Astrocyte of the cerebellum (primary cell): Measurements from ENCODE around the gene TMC3.

ENCODE experiments used
- DNase-seq: peaks from one replicate; pipeline ENCODE4 v3.0.0-alpha.2; 2011; ENCODE audit warnings: low read depth
- H3K4me3 ChIP-seq: 2 replicates; pipeline ENCODE4 v1.5.1; 2011; ENCODE audit warnings: mild to moderate bottlenecking, low read depth, low read length, moderate library complexity
- in situ Hi-C: cut with HindIII; loops from 2 replicates; pipeline ENCODE4 v1.10.0; 2017; ENCODE audit warnings: low sequenced_read_pairs
- TF ChIP-seq, protein P1 (sequence below): IDR thresholded peaks from 2 replicates; pipeline ENCODE4 v1.5.1; 2012; ENCODE audit warnings: low read length, low read depth, moderate library complexity, mild to moderate bottlenecking; ENCODE audit errors: missing control alignments

Gene TMC3

DNA sequence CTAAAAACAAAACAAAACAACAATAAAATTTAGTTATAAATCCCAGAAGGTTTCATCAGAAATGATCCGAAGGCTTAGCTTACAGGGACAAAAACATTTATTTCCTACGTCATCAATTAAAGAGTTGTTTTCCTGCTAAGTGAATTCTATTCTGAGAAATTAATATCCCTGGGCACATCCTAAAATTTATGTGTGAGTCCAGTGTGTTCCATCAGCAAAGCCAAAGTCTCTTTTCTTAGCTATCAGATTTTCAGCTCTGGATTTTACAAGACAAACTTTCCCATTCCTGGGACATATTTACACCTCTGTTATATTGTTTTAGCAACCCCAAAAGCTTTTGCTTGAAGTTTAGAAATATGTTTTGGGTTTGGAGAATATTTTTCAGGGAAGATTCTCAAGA, 4.4 kb upstream of the TMC3 start:
- no peak overlapping the region for H3K4me3 ChIP-seq
- DNase-seq, result no peak
- TF ChIP-seq, protein P1, sequence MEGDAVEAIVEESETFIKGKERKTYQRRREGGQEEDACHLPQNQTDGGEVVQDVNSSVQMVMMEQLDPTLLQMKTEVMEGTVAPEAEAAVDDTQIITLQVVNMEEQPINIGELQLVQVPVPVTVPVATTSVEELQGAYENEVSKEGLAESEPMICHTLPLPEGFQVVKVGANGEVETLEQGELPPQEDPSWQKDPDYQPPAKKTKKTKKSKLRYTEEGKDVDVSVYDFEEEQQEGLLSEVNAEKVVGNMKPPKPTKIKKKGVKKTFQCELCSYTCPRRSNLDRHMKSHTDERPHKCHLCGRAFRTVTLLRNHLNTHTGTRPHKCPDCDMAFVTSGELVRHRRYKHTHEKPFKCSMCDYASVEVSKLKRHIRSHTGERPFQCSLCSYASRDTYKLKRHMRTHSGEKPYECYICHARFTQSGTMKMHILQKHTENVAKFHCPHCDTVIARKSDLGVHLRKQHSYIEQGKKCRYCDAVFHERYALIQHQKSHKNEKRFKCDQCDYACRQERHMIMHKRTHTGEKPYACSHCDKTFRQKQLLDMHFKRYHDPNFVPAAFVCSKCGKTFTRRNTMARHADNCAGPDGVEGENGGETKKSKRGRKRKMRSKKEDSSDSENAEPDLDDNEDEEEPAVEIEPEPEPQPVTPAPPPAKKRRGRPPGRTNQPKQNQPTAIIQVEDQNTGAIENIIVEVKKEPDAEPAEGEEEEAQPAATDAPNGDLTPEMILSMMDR, result no peak
- in situ Hi-C loops, result no loop called here

DNA sequence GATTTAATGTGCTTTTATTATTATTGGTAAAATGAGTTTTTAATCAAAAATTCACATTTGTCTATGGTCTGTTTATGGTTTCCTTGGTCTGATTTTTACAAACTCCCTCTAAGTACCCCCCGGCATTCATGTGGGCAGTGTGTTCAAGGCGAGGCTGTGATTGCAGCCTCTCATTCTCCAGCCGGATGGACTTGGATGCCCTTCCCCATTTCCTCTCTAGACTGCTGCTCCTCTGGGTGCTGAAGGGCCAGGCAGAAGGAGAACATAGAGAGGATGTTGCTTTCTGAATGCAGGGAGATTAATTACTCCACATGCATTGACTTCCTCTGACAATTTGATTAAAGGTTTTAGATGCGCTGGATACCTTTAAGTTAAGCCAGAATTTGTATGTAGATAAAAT, 3.9 kb upstream of the TMC3 start:
- TF ChIP-seq, protein P1, result no peak
- no peak for DNase-seq
- H3K4me3 ChIP-seq, result no peak overlapping the region
- in situ Hi-C loops, result no loop called here

DNA sequence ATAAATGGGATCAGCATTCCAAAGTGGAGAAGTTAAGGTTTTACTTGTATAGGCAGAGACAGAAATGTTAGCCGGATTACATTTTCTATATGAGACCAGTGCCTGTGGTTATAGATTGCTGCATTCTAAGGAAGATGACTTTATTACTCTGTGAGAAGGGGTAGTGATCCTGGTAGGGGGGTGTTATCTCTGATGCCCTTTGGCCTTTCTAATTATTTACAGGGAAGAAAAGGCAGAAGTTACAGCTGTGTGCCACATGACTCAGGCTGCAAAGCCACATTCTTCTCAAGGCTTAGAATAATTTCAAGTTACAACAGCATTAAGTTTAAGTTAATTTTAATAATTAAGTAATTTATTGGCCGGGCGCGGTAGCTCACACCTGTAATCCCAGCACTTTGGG, 2.2 kb upstream of the TMC3 start:
- TF ChIP-seq, protein P1, result no peak
- in situ Hi-C loops, result no loop called here
- DNase-seq, result no peak
- no peak overlapping the region for H3K4me3 ChIP-seq

DNA sequence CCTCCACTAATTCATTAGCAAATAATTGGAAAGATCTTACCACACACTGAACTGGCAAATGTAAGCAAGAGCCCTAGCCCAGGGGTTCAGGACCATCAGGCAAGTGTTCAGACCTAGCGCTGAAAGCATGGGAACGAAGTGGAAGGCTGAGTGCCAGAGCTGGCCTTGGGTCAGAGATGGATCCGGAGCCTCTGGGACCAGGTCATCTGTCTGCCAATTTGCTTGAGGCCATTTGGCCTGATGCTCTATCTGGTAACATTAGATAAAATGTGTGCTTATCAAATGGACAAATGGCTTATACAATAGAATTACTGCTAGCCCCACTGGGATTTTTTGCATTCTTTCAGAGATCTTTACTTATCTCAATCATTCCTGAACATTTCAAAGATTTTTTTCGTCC, 1.4 kb upstream of the TMC3 start:
- TF ChIP-seq, protein P1, result no peak
- DNase-seq, result no peak
- in situ Hi-C loops, result no loop called here

DNA sequence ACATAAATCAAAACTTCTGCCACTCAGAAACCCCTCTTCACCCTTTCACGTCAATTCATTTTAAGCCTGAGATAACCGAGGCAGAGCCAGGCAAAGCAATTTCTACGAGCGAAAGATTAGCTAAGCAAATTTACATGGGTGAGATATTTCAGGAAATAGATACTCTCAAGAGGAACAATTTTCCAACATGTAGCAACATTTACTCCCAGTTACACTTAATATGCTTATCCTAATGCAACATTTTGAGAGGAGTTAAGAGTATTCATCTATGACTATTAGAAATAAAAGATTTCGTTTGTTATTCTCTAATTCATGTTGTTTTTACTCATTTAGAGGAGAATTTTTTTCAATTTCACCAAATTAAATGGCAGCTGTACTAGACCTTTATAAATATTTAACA, 837 bp downstream of the TMC3 start:
- H3K4me3 ChIP-seq, result no peak overlapping the region
- in situ Hi-C loops, result loop anchor here (5.0 kb wide), 2 partner anchors 34 to 81 kb away; no protein-coding TSS in a partner anchor
- TF ChIP-seq, protein P1, result no peak
- DNase-seq, result no peak

More for the DNA sequence above, 1.4 kb upstream of the TMC3 start:
- no peak overlapping the region for H3K4me3 ChIP-seq

DNA sequence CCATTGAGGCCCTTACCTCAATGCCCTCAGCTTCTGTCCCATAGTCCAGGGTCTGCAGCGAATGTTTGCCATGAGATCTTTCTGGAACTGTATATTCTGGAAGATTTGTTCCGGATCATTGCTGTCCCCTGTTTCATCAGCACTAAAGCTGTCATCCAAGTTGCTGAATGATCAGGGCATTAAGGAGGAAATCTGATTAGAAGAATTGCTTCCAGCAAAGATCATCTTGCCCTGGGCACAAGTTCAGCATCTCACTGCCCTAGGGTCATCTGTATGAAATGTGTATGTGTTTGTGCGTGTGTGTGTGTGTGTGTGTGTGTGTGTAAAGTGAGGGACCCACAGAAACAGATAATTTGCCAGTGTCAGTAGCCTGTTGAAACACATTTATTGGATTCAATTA, 1.4 kb downstream of the TMC3 start:
- no peak overlapping the region for H3K4me3 ChIP-seq
- no peak for DNase-seq
- TF ChIP-seq, protein P1, result no peak
- in situ Hi-C loops, result loop anchor here (5.0 kb wide), 2 partner anchors 35 to 80 kb away; no protein-coding TSS in a partner anchor
